Parathyroid adenoma (tissue), 2 donors: Measurements from ENCODE around the gene TIMM44.

ENCODE experiments used
- H2AFZ ChIP-seq: fragments of 300-600 bp; sonication (generic); one replicate; pipeline ENCODE4 v1.7.0; 2017; ENCODE audit warnings: antibody characterized with exemption, mild to moderate bottlenecking
- H3K27ac ChIP-seq: fragments of 300-600 bp; sonication (generic); one replicate; pipeline ENCODE4 v1.7.0; 2017
- H3K27me3 ChIP-seq: fragments of 300-600 bp; sonication (generic); one replicate; pipeline ENCODE4 v1.7.0; 2017; ENCODE audit warnings: low read length; ENCODE audit not compliant: control insufficient read depth, insufficient read depth
- H3K36me3 ChIP-seq: fragments of 300-600 bp; sonication (generic); one replicate; pipeline ENCODE4 v1.7.0; 2017; ENCODE audit warnings: low read length; ENCODE audit not compliant: control insufficient read depth, insufficient read depth
- H3K4me1 ChIP-seq: fragments of 300-600 bp; sonication (generic); one replicate; pipeline ENCODE4 v1.7.0; 2017; ENCODE audit warnings: control low read depth
- H3K4me2 ChIP-seq: fragments of 300-600 bp; sonication (generic); one replicate; pipeline ENCODE4 v1.7.0; 2017; ENCODE audit warnings: low read length
- H3K4me3 ChIP-seq: fragments of 300-600 bp; sonication (generic); one replicate; pipeline ENCODE4 v1.7.0; 2017; ENCODE audit warnings: low read depth, low read length
- H3K79me2 ChIP-seq: fragments of 300-600 bp; sonication (generic); one replicate; pipeline ENCODE4 v1.7.0; 2017; ENCODE audit warnings: control low read depth
- H3K9ac ChIP-seq: fragments of 300-600 bp; sonication (generic); one replicate; pipeline ENCODE4 v1.7.0; 2017; ENCODE audit warnings: mild to moderate bottlenecking
- H3K9me3 ChIP-seq: fragments of 300-600 bp; sonication (generic); one replicate; pipeline ENCODE4 v1.7.0; 2017; ENCODE audit warnings: low read length; ENCODE audit not compliant: control insufficient read depth
- TF ChIP-seq, protein P1 (sequence below): fragments of 300-600 bp; sonication (generic); IDR thresholded peaks from one replicate; pipeline ENCODE4 v1.7.0; 2017; ENCODE audit warnings: antibody characterized with exemption, mild to moderate bottlenecking
- donor health status: primary hyperparathyroidism.

TIMM44 gene

DNA sequence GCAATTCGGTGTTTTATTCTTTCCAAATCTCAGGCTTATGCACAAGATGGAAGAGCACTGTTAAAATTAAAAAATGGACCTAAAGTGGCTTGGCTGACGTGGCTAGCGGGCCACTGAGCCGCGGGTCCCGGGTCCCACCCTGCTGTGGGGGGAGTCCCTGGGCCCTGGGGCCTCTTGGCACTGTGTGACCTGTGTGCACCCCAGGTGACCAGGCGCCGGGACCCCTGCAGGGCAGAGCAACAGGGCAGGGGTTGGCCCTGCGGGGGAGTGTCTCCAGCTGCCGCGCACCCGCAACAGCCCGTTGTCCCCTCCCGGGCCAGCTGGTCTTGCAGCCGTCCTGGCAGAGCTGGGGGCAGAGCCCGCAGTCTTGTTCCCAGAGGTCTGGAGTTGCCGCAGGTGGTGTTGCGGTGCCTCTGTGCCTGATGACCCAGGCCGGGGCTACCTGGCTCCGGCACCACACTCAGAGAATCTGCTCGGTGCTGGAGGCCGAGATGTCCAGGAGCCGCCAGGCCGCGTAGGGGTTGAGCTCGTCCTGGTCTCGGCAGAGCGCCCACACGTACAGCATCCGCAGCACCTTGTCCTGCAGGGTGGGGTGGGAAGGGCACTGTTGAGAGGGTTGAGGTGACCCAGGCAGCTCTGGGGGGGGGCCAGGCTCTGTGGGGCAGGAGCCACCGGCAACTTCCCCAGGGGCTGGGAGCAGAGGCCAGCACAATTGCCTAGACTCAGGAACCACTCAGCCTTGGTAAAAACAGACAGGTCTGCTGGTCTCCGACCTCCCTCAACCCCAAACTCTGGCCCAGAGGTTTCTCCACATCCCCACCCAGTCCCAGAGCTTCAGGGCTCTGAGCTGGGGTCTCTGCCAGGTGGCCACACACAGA lies 16.5 kb downstream of the TIMM44 start:
- Histone ChIP-seq H3K27ac (no peak overlapping the region), H2AFZ (no peak overlapping the region), H3K36me3 (no peaks in the 10 kb centered on the region), H3K9ac (no peak overlapping the region), H3K9me3 (no peaks in the 10 kb centered on the region), H3K27me3 (no peaks in the 10 kb centered on the region), H3K79me2 (no peaks in the 10 kb centered on the region), H3K4me3 (no peak overlapping the region), H3K4me1 (peaks cover 7% of the 10 kb centered on the region), H3K4me2 (no peak overlapping the region)
- TF ChIP-seq, protein P1, sequence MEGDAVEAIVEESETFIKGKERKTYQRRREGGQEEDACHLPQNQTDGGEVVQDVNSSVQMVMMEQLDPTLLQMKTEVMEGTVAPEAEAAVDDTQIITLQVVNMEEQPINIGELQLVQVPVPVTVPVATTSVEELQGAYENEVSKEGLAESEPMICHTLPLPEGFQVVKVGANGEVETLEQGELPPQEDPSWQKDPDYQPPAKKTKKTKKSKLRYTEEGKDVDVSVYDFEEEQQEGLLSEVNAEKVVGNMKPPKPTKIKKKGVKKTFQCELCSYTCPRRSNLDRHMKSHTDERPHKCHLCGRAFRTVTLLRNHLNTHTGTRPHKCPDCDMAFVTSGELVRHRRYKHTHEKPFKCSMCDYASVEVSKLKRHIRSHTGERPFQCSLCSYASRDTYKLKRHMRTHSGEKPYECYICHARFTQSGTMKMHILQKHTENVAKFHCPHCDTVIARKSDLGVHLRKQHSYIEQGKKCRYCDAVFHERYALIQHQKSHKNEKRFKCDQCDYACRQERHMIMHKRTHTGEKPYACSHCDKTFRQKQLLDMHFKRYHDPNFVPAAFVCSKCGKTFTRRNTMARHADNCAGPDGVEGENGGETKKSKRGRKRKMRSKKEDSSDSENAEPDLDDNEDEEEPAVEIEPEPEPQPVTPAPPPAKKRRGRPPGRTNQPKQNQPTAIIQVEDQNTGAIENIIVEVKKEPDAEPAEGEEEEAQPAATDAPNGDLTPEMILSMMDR, result no peak

DNA sequence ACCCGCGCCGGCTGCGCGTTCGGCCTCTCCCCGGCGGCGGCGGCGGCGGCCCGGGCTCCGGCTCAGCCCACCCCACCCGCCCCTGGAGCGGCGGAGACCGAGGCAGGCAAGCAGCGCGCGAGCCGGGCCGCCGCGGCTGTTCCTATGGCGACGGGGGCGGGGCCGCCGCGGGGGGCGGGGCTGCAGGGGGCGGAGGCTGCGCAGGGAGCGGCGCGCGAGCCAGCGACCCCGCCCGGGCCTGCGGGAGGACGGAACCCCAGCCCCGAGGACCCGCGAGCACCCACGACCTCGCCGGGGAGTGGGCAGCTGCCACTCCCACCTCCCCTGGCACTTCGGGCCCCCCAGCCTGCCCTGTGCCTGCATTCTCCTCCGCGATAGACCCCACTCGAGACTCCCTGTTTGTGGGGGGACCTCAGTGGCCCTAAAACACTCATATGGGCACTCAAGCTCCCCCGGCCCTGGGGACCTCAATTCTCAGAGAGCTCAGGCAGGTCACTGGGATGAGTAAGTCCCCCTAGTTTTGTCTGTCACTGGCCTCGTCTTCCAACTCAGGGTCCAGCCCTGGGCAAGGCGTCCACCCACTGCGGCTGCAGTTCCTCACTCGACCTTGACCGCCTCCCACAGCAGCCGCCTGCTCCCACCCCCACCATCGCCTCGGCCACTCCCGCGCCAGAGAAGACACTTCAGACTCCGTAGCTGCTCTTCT lies 17.3 kb downstream of the TIMM44 start, which contains the start of gene CTXN1:
CTXN1 (minus strand) TSS at position 115 of the 706 bp plus-strand sequence. CDS start 597 bp downstream, outside the sequence.
- no peaks in the 10 kb centered on the region for H3K79me2 ChIP-seq
- peak within 1 kb of the TSS; percentile 37 for H3K4me3 ChIP-seq
- H3K4me2 ChIP-seq, result peak within 1 kb of the TSS; percentile 69
- TF ChIP-seq, protein P1, result no peak
- no peak within 1 kb of the TSS for H3K27ac ChIP-seq
- no peaks in the 10 kb centered on the region for H3K9me3 ChIP-seq
- H3K27me3 ChIP-seq, result no peaks in the 10 kb centered on the region
- no peaks in the 10 kb centered on the region for H3K36me3 ChIP-seq
- no peak within 1 kb of the TSS for H3K9ac ChIP-seq
- peak within 1 kb of the TSS; percentile 38 for H2AFZ ChIP-seq
- peaks cover 7% of the 10 kb centered on the region for H3K4me1 ChIP-seq

- peak overlapping the region; percentile 20 for H3K4me3 ChIP-seq
- H2AFZ ChIP-seq, result peak overlapping the region; percentile 38
- H3K79me2 ChIP-seq, result no peaks in the 10 kb centered on the region
- TF ChIP-seq, protein P1, result peak; percentile 85
- H3K9me3 ChIP-seq, result no peaks in the 10 kb centered on the region
- H3K36me3 ChIP-seq, result no peaks in the 10 kb centered on the region
- H3K9ac ChIP-seq, result no peak overlapping the region
- peaks cover 7% of the 10 kb centered on the region for H3K4me1 ChIP-seq
- peak overlapping the region; percentile 69 for H3K4me2 ChIP-seq
- no peaks in the 10 kb centered on the region for H3K27me3 ChIP-seq
- no peak overlapping the region for H3K27ac ChIP-seq
Observed at GRCh38 chr19:7925171-7925851, 18.2 kb downstream of the TIMM44 start.

DNA sequence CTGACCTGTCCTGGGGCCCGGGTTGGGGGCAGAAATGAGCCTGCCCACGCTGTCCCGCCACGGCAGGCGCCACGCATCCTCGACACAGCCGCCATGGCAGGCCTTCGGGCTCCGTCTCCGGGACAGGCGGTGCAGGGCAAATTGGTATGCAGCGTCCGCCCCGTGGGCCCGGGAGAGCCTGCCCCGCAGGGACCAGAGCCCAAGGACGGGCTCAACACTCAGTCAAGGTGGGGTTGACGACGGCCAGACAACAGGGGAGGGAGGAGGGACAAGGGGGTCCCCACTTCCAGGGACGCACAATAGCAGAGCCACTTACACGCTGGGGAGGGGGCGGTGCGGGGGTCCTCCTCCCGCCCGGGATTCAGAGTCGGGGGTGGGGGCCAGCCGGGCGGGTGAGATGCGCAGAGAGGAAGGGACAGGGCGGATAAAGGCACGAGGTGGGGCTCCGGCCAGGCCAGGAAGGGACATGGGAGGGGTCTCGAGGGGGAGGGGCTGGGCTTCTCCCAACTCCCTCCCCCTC lies 18.8 kb downstream of the TIMM44 start:
- Histone ChIP-seq H3K9ac (no peak overlapping the region), H3K79me2 (no peaks in the 10 kb centered on the region), H3K4me3 (no peak overlapping the region), H3K36me3 (no peaks in the 10 kb centered on the region), H3K9me3 (no peaks in the 10 kb centered on the region), H2AFZ (peak overlapping the region; percentile 38), H3K4me2 (peak overlapping the region; percentile 69), H3K4me1 (peaks cover 9% of the 10 kb centered on the region), H3K27ac (no peak overlapping the region), H3K27me3 (no peaks in the 10 kb centered on the region)
- TF ChIP-seq, protein P1, result no peak
